DND-41 (cell line): ENCODE results near the gene PSMA4.

ENCODE experiments used
- EZH2 ChIP-seq: IDR thresholded peaks from 3 replicates; pipeline ENCODE4 v1.6.1; 2012; ENCODE audit warnings: borderline replicate concordance, low read depth, mild to moderate bottlenecking, moderate library complexity, low read length, inconsistent platforms; ENCODE audit not compliant: severe bottlenecking
- TF ChIP-seq, protein P1 (sequence below): IDR thresholded peaks from 2 replicates; pipeline ENCODE4 v1.5.1; 2012; ENCODE audit warnings: borderline replicate concordance, low read length, moderate library complexity, mild to moderate bottlenecking; ENCODE audit not compliant: poor library complexity, severe bottlenecking; ENCODE audit errors: extremely low read depth

DNA sequence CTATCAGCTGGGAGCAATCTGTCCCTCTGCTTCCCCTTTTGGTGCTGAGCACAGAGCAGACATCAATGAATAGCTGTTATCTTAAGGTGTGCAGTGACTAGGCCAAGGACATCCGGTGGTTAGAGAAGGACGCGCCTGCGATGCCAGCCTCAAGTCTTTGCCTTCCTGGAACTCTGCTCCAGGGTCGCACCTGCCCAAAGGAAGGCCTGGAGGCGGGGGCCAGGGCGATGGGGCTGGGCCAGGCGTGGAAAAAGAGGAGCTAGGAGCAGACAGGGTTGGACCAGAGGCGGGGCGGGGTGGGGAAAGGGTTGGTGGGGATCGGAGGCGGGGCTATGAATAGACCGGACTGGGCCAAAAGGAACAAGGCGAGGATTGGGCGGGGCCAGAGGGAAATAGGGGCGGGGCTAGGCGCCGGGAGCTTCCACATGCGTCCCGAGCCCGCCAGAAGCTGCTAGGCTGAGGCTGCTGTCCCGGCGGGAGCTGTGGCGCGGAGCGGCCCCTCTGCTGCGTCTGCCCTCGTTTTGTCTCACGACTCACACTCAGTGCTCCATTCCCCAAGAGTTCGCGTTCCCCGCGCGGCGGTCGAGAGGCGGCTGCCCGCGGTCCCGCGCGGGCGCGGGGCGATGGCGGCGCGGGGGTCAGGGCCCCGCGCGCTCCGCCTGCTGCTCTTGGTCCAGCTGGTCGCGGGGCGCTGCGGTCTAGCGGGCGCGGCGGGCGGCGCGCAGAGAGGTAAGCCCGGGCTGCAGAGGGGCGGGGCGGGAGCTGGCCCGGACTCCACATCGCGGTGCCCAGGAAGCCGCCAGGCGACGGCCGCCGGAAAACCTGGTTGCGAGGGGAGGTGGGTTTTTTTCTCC, 25.1 kb downstream of the PSMA4 start, which contains the start of gene CHRNA5:
- TF ChIP-seq, protein P1, sequence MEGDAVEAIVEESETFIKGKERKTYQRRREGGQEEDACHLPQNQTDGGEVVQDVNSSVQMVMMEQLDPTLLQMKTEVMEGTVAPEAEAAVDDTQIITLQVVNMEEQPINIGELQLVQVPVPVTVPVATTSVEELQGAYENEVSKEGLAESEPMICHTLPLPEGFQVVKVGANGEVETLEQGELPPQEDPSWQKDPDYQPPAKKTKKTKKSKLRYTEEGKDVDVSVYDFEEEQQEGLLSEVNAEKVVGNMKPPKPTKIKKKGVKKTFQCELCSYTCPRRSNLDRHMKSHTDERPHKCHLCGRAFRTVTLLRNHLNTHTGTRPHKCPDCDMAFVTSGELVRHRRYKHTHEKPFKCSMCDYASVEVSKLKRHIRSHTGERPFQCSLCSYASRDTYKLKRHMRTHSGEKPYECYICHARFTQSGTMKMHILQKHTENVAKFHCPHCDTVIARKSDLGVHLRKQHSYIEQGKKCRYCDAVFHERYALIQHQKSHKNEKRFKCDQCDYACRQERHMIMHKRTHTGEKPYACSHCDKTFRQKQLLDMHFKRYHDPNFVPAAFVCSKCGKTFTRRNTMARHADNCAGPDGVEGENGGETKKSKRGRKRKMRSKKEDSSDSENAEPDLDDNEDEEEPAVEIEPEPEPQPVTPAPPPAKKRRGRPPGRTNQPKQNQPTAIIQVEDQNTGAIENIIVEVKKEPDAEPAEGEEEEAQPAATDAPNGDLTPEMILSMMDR: no peak
- TF ChIP-seq EZH2: no peak
